Fibroblast of the aortic adventitia (primary cell): ENCODE measurements around the gene GPRC5A. TPM values are rescaled to one million over a fixed set of nuclear protein-coding genes. Genes with fewer than 3 reads are reported as not detected.
A peak's percentile ranks its signal among the peaks of the same experiment; 100 is the strongest.

Source experiments
- DNase-seq: peaks from one replicate; pipeline ENCODE4 v3.0.0-alpha.2; 2010; ENCODE audit warnings: low read depth
- H3K4me3 ChIP-seq: 2 replicates; pipeline ENCODE4 v1.5.1; 2011; ENCODE audit warnings: low read depth, mild to moderate bottlenecking, control low read depth, low read length, moderate library complexity
- total RNA-seq: library from RNA; depleted of rRNA; stranded (reverse); fragments of >200 nt; gene quantifications from 2 replicates; pipeline ENCODE4 v1.2.3, GENCODE V29; 2012; ENCODE audit warnings: low replicate concordance
- TF ChIP-seq, protein P1 (sequence below): IDR thresholded peaks from 2 replicates; pipeline ENCODE4 v1.5.1; 2011; ENCODE audit warnings: mild to moderate bottlenecking, low read length, control low read depth, inconsistent platforms; ENCODE audit not compliant: insufficient read depth

The GPRC5A gene
- total RNA-seq, 1 donor = 5.4 TPM

DNA sequence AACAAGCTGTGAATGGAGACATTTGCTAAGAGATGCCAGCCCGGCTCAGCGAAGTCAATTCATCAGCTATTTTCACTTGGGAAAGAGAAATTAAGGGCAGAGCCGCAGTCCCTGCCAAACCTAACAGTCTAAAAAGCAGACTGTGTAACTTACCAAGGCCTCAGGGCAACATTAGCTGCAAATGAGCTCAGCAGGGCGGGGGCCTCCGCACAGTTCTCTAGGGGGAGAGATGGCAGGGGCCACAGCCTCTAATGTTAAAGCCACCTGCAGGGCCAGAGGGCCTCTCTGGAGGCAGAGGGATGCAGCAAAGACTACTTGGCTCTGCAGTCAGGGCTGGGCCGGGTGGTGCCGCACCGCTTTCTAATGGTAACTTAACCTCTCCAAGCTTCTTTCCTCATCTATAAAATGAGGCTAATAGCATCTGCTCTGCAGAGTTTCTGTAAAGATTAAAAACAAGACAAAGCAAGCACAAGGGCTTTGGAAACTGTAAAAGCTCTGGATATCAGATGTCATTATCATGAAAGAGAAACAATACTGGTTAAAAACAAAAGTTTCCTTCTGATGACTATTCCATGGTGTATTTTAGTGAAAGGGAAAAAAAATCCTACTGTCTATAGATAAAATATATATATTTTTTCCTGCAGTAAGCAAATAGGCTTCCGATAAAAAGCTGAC lies 13.4 kb upstream of the GPRC5A start:
- H3K4me3 ChIP-seq = no peak overlapping the region
- DNase-seq = peak; percentile 31
- TF ChIP-seq, protein P1, sequence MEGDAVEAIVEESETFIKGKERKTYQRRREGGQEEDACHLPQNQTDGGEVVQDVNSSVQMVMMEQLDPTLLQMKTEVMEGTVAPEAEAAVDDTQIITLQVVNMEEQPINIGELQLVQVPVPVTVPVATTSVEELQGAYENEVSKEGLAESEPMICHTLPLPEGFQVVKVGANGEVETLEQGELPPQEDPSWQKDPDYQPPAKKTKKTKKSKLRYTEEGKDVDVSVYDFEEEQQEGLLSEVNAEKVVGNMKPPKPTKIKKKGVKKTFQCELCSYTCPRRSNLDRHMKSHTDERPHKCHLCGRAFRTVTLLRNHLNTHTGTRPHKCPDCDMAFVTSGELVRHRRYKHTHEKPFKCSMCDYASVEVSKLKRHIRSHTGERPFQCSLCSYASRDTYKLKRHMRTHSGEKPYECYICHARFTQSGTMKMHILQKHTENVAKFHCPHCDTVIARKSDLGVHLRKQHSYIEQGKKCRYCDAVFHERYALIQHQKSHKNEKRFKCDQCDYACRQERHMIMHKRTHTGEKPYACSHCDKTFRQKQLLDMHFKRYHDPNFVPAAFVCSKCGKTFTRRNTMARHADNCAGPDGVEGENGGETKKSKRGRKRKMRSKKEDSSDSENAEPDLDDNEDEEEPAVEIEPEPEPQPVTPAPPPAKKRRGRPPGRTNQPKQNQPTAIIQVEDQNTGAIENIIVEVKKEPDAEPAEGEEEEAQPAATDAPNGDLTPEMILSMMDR = no peak

DNA sequence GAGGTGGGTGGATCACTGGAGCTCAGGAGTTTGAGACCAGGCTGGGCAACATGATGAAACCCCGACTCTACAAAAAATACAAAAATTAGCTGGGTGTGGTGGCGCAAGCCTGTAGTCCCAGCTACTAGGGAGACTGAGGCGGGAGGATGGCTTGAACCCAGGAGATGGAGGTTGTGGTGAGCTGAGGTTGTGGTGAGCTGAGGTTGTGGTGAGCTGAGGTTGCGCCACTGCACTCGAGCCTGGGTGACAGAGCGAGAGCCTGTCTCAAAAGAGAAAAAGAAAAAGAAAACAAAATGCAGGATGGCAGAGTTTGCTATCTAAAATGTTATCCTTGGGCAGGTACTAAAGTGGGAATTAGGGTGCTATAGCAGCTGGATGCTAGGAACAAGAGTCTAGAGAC lies 10.8 kb upstream of the GPRC5A start:
- TF ChIP-seq, protein P1 = no peak
- H3K4me3 ChIP-seq = no peak overlapping the region
- no peak for DNase-seq

DNA sequence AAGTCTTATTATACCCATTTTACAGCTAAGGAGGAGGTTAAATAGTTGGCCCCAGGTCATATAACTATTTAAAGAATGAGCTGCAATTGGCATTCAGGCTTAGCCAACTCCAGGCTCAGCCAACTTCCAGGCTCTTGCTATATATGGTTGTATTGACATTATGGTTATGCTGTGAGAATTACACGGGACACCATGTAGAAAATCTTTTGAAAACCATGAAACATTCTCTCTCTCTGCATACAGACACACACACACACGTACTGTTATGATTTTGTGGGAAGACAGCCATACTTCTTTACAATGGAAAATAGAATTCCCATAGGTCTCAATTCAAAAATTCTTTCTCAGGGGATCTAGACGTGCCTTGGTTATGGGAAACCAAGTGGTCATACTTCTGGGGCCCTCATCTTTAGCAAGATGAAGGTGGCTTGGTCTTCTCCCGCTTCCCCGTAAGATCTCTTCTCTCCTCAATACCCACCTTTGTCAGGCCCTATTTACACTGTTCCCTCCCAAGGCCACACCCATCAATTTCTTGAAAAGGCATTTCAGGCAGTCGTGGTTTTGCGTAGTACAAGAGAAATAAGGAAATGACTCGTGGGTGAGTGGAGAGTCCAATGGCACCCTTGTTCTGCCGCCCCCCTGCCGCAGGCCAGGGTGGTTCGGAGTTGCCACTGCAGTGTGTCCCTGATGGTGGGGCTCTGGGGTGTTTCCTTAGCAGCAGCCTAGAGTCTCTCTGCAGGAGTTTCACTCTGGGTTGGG lies 10.0 kb upstream of the GPRC5A start:
- H3K4me3 ChIP-seq = no peak overlapping the region
- peak; percentile 67 for DNase-seq
- TF ChIP-seq, protein P1 = no peak

DNA sequence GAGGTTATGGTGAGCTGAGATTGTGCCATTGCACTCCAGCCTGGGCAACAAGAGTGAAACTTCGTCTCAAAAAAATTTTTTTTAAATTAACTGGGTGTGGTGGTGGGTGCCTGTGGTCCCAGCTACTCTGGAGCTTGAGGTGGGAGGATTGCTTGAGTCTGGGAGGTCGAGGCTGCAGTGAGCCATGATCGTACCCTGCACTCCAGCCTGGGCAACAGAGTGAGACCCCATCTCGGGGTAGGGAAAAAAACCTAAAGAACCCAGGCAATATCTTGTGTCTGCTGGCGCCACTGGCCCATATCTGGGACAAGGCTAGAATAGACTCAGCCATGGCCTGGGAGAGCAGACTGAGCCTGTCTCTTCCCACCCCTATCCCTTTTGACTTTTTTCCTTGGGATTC lies 9.1 kb upstream of the GPRC5A start:
- DNase-seq = no peak
- no peak overlapping the region for H3K4me3 ChIP-seq
- TF ChIP-seq, protein P1 = no peak

DNA sequence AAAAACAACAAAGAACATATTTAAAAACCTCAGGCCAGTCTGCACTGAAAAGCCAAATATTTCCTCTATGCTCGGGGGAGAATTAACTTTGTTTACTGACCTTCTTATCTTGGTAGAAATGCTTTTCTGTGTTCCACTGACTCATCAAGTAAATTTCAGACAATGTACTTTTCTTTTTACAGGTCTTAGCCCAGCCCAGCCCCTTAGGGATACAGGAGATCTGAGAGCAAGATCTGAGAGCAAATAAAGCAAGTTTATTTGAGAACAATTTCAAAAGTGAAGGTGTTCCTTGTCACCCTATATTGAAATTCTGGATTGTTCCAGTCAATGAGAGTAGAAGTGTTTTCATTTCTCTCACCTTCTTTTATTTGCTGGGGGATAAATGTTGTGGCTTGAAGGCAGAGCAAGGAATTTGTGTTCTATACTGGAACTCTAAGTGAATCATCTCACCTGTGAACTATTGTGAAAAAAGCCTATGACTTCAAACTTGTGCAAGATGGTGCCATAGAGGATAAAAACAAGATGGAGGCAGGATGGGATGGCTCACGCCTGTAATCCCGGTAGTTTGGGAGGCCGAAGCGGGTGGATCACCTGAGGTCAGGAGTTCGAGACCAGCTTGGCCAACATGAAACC lies 7.9 kb upstream of the GPRC5A start:
- H3K4me3 ChIP-seq = no peak overlapping the region
- TF ChIP-seq, protein P1 = no peak
- peak; percentile 76 for DNase-seq

DNA sequence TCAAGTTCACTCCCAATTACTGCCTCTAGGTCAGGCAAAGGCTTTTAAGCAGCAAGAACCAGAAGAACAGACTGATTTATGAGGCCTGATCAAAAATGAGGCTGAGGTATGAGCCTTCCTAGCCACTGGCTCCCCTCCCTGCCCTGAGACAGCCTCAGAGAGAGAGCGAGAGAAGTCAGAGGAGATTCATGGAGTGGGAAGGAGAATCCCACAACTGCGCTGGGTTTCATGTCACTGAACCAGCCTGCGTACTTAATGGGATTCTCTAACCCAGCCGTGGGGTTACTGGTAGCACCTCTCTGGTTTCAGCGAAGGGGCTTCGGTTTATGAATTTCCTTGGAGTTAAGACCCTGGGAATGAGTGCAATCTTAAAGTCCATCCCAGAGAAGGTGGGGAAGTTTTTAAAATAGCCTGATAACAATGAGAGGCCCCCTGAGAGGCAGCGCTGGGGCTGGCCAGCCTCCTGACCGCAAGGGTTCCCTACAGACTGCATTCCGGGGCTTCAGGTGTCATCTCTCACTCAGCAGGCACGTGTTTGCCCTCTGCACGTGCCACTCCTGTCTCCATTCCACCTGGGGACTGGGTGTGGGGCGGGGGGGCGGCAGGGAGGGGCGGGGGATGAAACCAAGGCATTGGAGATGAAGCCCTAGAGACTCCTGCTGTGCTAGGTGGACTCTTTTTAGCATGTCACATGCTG lies 6.1 kb upstream of the GPRC5A start:
- DNase-seq = no peak
- TF ChIP-seq, protein P1 = no peak

More for the DNA sequence above, 6.1 kb upstream of the GPRC5A start:
- H3K4me3 ChIP-seq = no peak overlapping the region
